Kidney (tissue), 14 donors: ENCODE data around the gene BSG. TPM values are rescaled to one million over a fixed set of nuclear protein-coding genes. Genes with fewer than 3 reads are reported as not detected.
A peak's percentile ranks its signal among the peaks of the same experiment; 100 is the strongest.

Experiments
- DNase-seq, 5 donors: peaks; one replicate each; pipeline ENCODE4 v3.0.0-alpha.2; 2013 to 2020
- FAIRE-seq: peaks from 2 replicates; lab custom pipeline; 2012; peaks lifted over from hg19 to GRCh38; lab: Jason Lieb, UNC
- H3K27ac ChIP-seq, 2 donors: one replicate each; pipeline ENCODE4 v1.7.0; 2013; ENCODE audit warnings: low read depth in 2 of 2, low read length in 2 of 2, inconsistent platforms in 1 of 2
- H3K27me3 ChIP-seq: one replicate; pipeline ENCODE4 v1.7.1; 2013; ENCODE audit warnings: low read length, inconsistent platforms; ENCODE audit not compliant: control insufficient read depth, insufficient read depth
- H3K36me3 ChIP-seq, 3 donors: one replicate each; pipeline versions ENCODE4 v1.7.0 to v1.7.1; 2013; ENCODE audit warnings: low read length in 3 of 3, control low read depth in 1 of 3, inconsistent platforms in 1 of 3; ENCODE audit not compliant: insufficient read depth in 3 of 3, control insufficient read depth in 2 of 3
- H3K4me1 ChIP-seq, 3 donors: one replicate each; pipeline versions ENCODE4 v1.7.0 to v1.7.1; 2013; ENCODE audit warnings: low read length in 3 of 3, inconsistent platforms in 1 of 3, low read depth in 1 of 3; ENCODE audit not compliant: control insufficient read depth in 2 of 3, insufficient read depth in 2 of 3
- H3K4me3 ChIP-seq, 3 donors: one replicate each; pipeline versions ENCODE4 v1.7.0 to v1.8.1; 2013; ENCODE audit warnings: low read length in 3 of 3, control low read depth in 1 of 3, inconsistent platforms in 1 of 3
- H3K9ac ChIP-seq, 3 donors: one replicate each; pipeline versions ENCODE4 v1.7.0 to v1.7.1; 2013; ENCODE audit warnings: low read length in 3 of 3, control low read depth in 1 of 3, inconsistent platforms in 1 of 3
- H3K9me3 ChIP-seq, 3 donors: one replicate each; pipeline versions ENCODE4 v1.7.0 to v1.7.1; 2013; ENCODE audit warnings: low read length in 3 of 3, control low read depth in 1 of 3, inconsistent platforms in 1 of 3; ENCODE audit not compliant: control insufficient read depth in 2 of 3, insufficient read depth in 1 of 3
- CTCF ChIP-seq: IDR thresholded peaks from 3 replicates; pipeline ENCODE4 v1.5.1; 2012; ENCODE audit warnings: mild to moderate bottlenecking, moderate library complexity, borderline replicate concordance; ENCODE audit not compliant: insufficient read depth; ENCODE audit errors: extremely low read depth
- intact Hi-C: fragments of 100-400 bp; cut with DNase I; formaldehyde crosslinking; loops from one replicate; pipeline ENCODE4 v1.11.1; 2022
- polyA plus RNA-seq: library from polyadenylated mRNA; stranded (reverse); fragments of 350-450 nt; fragmentation: Illumina TruSeq; extraction: RNeasy Lipid Tissue Mini Kit (QIAGEN cat#74804); gene quantifications from one replicate; pipeline ENCODE4 v1.2.3, GENCODE V29; 2014; ENCODE audit warnings: low read depth, low replicate concordance; ENCODE audit not compliant: insufficient read depth
- total RNA-seq: library from RNA; stranded (reverse); fragmentation: NEBNext Ultra II Directional; extraction: Animal tissue kit (Norgen Biotek cat#: 25700); gene quantifications from one replicate; pipeline ENCODE4 v1.2.1, GENCODE V29; 2021
- donor health status: control.
- donor health status: control.
- donor health status: control.
- donor health status: control.
- donor health status: control.
- donor health status: DM: yes; HTN: yes; CAD: no.
- donor health status: Normal renal cell carcinoma (clear cell type).

Gene BSG
- total and polyA plus RNA-seq, 2 donors from 2014 or later: 554 to 984 TPM

- H3K27me3 ChIP-seq: no peaks in the 10 kb centered on the region
- no peak overlapping the region for H3K9ac ChIP-seq
- H3K36me3 ChIP-seq: no peaks in the 10 kb centered on the region
- H3K4me1 ChIP-seq: no peaks in the 10 kb centered on the region
- DNase-seq (peak in 1 of 5 donors; percentile 43), FAIRE-seq (no peak)
- H3K4me3 ChIP-seq: no peak overlapping the region
- H3K9me3 ChIP-seq: no peaks in the 10 kb centered on the region
- no peak for TF ChIP-seq CTCF
- intact Hi-C loops: no loop called here
- H3K27ac ChIP-seq: no peak overlapping the region
Measured at GRCh38 chr19:560121-560520, 12.3 kb upstream of the BSG start.

GRCh38 chr19:566403-566802, 6.0 kb upstream of the BSG start:
- intact Hi-C loops: no loop called here
- no peak for TF ChIP-seq CTCF
- peak in 2 of 5 donors; percentile 65 to 83 for DNase-seq
- H3K4me1 ChIP-seq: peaks cover 0 to 6% (median 0%) of the 10 kb centered on the region in 3 donors
- H3K36me3 ChIP-seq: no peaks in the 10 kb centered on the region
- H3K9ac ChIP-seq: no peak overlapping the region
- peak overlapping the region in 1 of 2 donors; percentile 28 for H3K27ac ChIP-seq
- no peaks in the 10 kb centered on the region for H3K27me3 ChIP-seq
- FAIRE-seq: no peak
- no peak overlapping the region for H3K4me3 ChIP-seq
- H3K9me3 ChIP-seq: no peaks in the 10 kb centered on the region

- Histone ChIP-seq H3K9ac (no peak overlapping the region), H3K4me3 (no peak overlapping the region), H3K27ac (peak overlapping the region in 1 of 2 donors; percentile 28), H3K36me3 (no peaks in the 10 kb centered on the region), H3K27me3 (no peaks in the 10 kb centered on the region), H3K9me3 (no peaks in the 10 kb centered on the region), H3K4me1 (peaks cover 0 to 7% (median 0%) of the 10 kb centered on the region in 3 donors)
- FAIRE-seq (no peak), DNase-seq (peak in 1 of 5 donors; percentile 47)
- intact Hi-C loops: no loop called here
- TF ChIP-seq CTCF: no peak
Measured at GRCh38 chr19:566844-567243, 5.6 kb upstream of the BSG start.
